Lower lobe of right lung (tissue), 2 donors: ENCODE measurements around the gene MYRIP. TPM values are rescaled to one million over a fixed set of nuclear protein-coding genes. Genes with fewer than 3 reads are reported as not detected.

Experiments
- ATAC-seq, 2 donors: fragments of 200-7000 bp; cut with Tn5 transposase; one replicate each; pipeline ENCODE4 v1.9.1; 2020 to 2022; ENCODE audit warnings: mild to moderate bottlenecking in 2 of 2, moderate library complexity in 2 of 2
- DNase-seq: peaks from one replicate; pipeline ENCODE4 v3.0.0-alpha.2; 2020
- H3K27ac ChIP-seq: fragments of 200-600 bp; one replicate; pipeline ENCODE4 v1.8.0; 2022
- H3K27me3 ChIP-seq: fragments of 200-600 bp; one replicate; pipeline ENCODE4 v1.8.0; 2022; ENCODE audit warnings: low read depth
- H3K36me3 ChIP-seq: fragments of 200-600 bp; one replicate; pipeline ENCODE4 v1.8.0; 2022; ENCODE audit warnings: mild to moderate bottlenecking
- H3K4me1 ChIP-seq: fragments of 200-600 bp; one replicate; pipeline ENCODE4 v1.8.0; 2022
- H3K4me3 ChIP-seq: fragments of 200-600 bp; one replicate; pipeline ENCODE4 v1.8.0; 2022; ENCODE audit warnings: mild to moderate bottlenecking
- H3K9me3 ChIP-seq: fragments of 200-600 bp; one replicate; pipeline ENCODE4 v1.8.0; 2022
- CTCF ChIP-seq: fragments of 200-600 bp; IDR thresholded peaks from one replicate; pipeline ENCODE4 v1.8.0; 2022; ENCODE audit warnings: antibody characterized with exemption, mild to moderate bottlenecking
- intact Hi-C: fragments of 100-400 bp; cut with DNase I; formaldehyde crosslinking; loops from one replicate; pipeline ENCODE4 v1.11.0; 2022
- total RNA-seq: library from RNA; stranded (reverse); fragmentation: NEBNext Ultra II Directional; extraction: Animal tissue kit (Norgen Biotek cat#: 25700); gene quantifications from one replicate; pipeline ENCODE4 v1.2.1, GENCODE V29; 2021
- donor health status: DM: no; HTN: yes; CAD: no; lungs with severe emphysema.

MYRIP gene
- total RNA-seq, 1 donor from 2014 or later: 1.8 TPM

- no peaks in the 10 kb centered on the region for H3K36me3 ChIP-seq
- no peak for TF ChIP-seq CTCF
- H3K9me3 ChIP-seq: no peaks in the 10 kb centered on the region
- no peaks in the 10 kb centered on the region for H3K4me1 ChIP-seq
- intact Hi-C loops: no loop called here
- no peak overlapping the region for H3K4me3 ChIP-seq
- ATAC-seq: peak; percentile 62 to 86
- peak; percentile 51 for DNase-seq
- H3K27ac ChIP-seq: no peak overlapping the region
- no peaks in the 10 kb centered on the region for H3K27me3 ChIP-seq
Measured at GRCh38 chr3:40229386-40229785, 420.0 kb downstream of the MYRIP start.

GRCh38 chr3:40229963-40230362, 420.6 kb downstream of the MYRIP start:
- Histone ChIP-seq H3K36me3 (no peaks in the 10 kb centered on the region), H3K27ac (no peak overlapping the region), H3K4me3 (no peak overlapping the region), H3K9me3 (no peaks in the 10 kb centered on the region), H3K27me3 (no peaks in the 10 kb centered on the region), H3K4me1 (no peaks in the 10 kb centered on the region)
- intact Hi-C loops: no loop called here
- TF ChIP-seq CTCF: no peak
- ATAC-seq (no peak), DNase-seq (no peak)

GRCh38 chr3:40230382-40230781, 421.0 kb downstream of the MYRIP start:
- Histone ChIP-seq H3K27ac (no peak overlapping the region), H3K9me3 (no peaks in the 10 kb centered on the region), H3K4me1 (no peaks in the 10 kb centered on the region), H3K36me3 (no peaks in the 10 kb centered on the region), H3K27me3 (no peaks in the 10 kb centered on the region), H3K4me3 (no peak overlapping the region)
- no peak for TF ChIP-seq CTCF
- no peak for ATAC-seq
- intact Hi-C loops: no loop called here
- DNase-seq: no peak

- DNase-seq: no peak
- no peak for ATAC-seq
- intact Hi-C loops: no loop called here
- no peak overlapping the region for H3K27ac ChIP-seq
- no peak for TF ChIP-seq CTCF
- H3K4me1 ChIP-seq: no peaks in the 10 kb centered on the region
- no peaks in the 10 kb centered on the region for H3K36me3 ChIP-seq
- H3K9me3 ChIP-seq: no peaks in the 10 kb centered on the region
- H3K4me3 ChIP-seq: no peak overlapping the region
- no peaks in the 10 kb centered on the region for H3K27me3 ChIP-seq
Measured at GRCh38 chr3:40232626-40233025, 423.2 kb downstream of the MYRIP start.

GRCh38 chr3:40237159-40237558, 427.8 kb downstream of the MYRIP start:
- H3K4me1 ChIP-seq: no peaks in the 10 kb centered on the region
- no peak overlapping the region for H3K4me3 ChIP-seq
- H3K36me3 ChIP-seq: no peaks in the 10 kb centered on the region
- H3K27ac ChIP-seq: no peak overlapping the region
- H3K9me3 ChIP-seq: no peaks in the 10 kb centered on the region
- DNase-seq (no peak), ATAC-seq (no peak)
- no peak for TF ChIP-seq CTCF
- intact Hi-C loops: no loop called here
- no peaks in the 10 kb centered on the region for H3K27me3 ChIP-seq
